Body of pancreas (tissue), 4 donors: ENCODE measurements around the gene ADAMTS3. TPM values are rescaled to one million over a fixed set of nuclear protein-coding genes. Genes with fewer than 3 reads are reported as not detected.

Source experiments
- ATAC-seq: fragments of 150-250 bp; one replicate; pipeline ENCODE4 v1.9.1; 2016
- DNase-seq, 4 donors: peaks; one replicate each; pipeline ENCODE4 v3.0.0-alpha.2; 2019
- H3K27ac ChIP-seq, 4 donors: fragments of 200-600 bp; sonication (generic); 1 replicate in 3 of 4; 2 replicates in 1 of 4; pipeline versions ENCODE4 v1.5.1 to v1.6.1; 2016 to 2019; ENCODE audit warnings: mild to moderate bottlenecking in 1 of 4, mixed read lengths in 1 of 4, moderate library complexity in 1 of 4
- H3K27me3 ChIP-seq, 2 donors: fragments of 200-600 bp; sonication (generic); one replicate each; pipeline ENCODE4 v1.6.0; 2016; ENCODE audit warnings: mild to moderate bottlenecking in 1 of 2
- H3K36me3 ChIP-seq, 2 donors: fragments of 200-600 bp; sonication (generic); replicated peaks in 1 of 2; 2 replicates each; pipeline ENCODE4 v1.5.1; 2016; ENCODE audit warnings: low read depth in 2 of 2; ENCODE audit not compliant: insufficient read depth in 1 of 2
- H3K4me1 ChIP-seq: fragments of 200-600 bp; sonication (generic); one replicate; pipeline ENCODE4 v1.6.0; 2016
- H3K4me3 ChIP-seq, 2 donors: fragments of 200-600 bp; sonication (generic); 1 replicate in 1 of 2; 2 replicates in 1 of 2; pipeline ENCODE4 v1.5.1; 2016 to 2019
- H3K9me3 ChIP-seq, 3 donors: fragments of 200-600 bp; sonication (generic); 1 replicate in 2 of 3; 2 replicates in 1 of 3; pipeline ENCODE4 v1.5.1; 2016
- POLR2A ChIP-seq, 3 donors: fragments of 450-650 bp; IDR thresholded peaks; one replicate each; pipeline ENCODE4 v1.6.1; 2016; ENCODE audit warnings: antibody characterized with exemption in 3 of 3, mild to moderate bottlenecking in 2 of 3
- WGBS, 2 donors: methylation state at CpG; one replicate each; pipeline ENCODE4 v1.1.5; 2017; 5-methylcytosine and 5-hydroxymethylcytosine counted together
- intact Hi-C: fragments of 100-400 bp; cut with DNase I; formaldehyde crosslinking; loops from one replicate; pipeline ENCODE4 v1.15.1; 2023
- total RNA-seq, 2 donors: library from RNA; depleted of rRNA; stranded (reverse); fragments of >200 nt; gene quantifications; one replicate each; pipeline ENCODE4 v1.1.0, GENCODE V29; 2016
- TF ChIP-seq, protein P1 (sequence below), 7 experiments: fragments of 450-650 bp in 4 of 7; fragments of 200-600 bp in 3 of 7; sonication (generic) in 3 of 7; IDR thresholded peaks; one replicate each; pipeline ENCODE4 v1.5.1; 2016 to 2019; ENCODE audit warnings: antibody characterized with exemption in 7 of 7

Gene ADAMTS3
- total RNA-seq, 2 donors from 2014 or later = 0.26 to 0.33 TPM

GRCh38 chr4:72338060-72338459 lies 231.0 kb downstream of the ADAMTS3 start:
- intact Hi-C loops = no loop called here
- H3K9me3 ChIP-seq = no peaks in the 10 kb centered on the region
- H3K27ac ChIP-seq = no peak overlapping the region
- ATAC-seq = no peak
- no peaks in the 10 kb centered on the region for H3K27me3 ChIP-seq
- H3K4me3 ChIP-seq = no peak overlapping the region
- no peak for DNase-seq
- no peak for TF ChIP-seq POLR2A (IDR thresholded peaks at IDR 0.05)
- TF ChIP-seq, protein P1, sequence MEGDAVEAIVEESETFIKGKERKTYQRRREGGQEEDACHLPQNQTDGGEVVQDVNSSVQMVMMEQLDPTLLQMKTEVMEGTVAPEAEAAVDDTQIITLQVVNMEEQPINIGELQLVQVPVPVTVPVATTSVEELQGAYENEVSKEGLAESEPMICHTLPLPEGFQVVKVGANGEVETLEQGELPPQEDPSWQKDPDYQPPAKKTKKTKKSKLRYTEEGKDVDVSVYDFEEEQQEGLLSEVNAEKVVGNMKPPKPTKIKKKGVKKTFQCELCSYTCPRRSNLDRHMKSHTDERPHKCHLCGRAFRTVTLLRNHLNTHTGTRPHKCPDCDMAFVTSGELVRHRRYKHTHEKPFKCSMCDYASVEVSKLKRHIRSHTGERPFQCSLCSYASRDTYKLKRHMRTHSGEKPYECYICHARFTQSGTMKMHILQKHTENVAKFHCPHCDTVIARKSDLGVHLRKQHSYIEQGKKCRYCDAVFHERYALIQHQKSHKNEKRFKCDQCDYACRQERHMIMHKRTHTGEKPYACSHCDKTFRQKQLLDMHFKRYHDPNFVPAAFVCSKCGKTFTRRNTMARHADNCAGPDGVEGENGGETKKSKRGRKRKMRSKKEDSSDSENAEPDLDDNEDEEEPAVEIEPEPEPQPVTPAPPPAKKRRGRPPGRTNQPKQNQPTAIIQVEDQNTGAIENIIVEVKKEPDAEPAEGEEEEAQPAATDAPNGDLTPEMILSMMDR (IDR thresholded peaks at IDR 0.05) = no peak
- H3K36me3 ChIP-seq = no peaks in the 10 kb centered on the region
- 86 to 87% methylated on average over 1 of the region's 1 CpG for WGBS, 2 donors
- no peaks in the 10 kb centered on the region for H3K4me1 ChIP-seq

DNA sequence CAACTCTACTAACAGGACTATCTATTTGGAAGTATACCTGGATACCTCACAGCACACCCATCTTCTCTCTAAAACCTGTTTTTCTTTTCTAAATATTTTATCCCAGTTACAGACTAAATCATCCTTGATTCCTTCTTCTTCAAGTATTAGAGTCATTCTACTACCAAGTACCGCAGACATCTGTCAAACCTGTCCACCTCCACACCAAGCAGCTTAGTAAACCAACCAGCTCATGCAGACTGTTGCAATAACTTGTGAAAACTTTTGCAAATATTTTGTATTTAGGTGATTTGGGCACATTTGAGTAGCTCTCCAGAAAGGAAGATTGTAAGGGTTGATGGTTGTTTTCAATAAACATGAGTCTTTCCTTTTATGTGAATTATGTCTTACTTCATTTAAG lies 238.6 kb downstream of the ADAMTS3 start:
- no peaks in the 10 kb centered on the region for H3K27me3 ChIP-seq
- no peaks in the 10 kb centered on the region for H3K9me3 ChIP-seq
- no peak for DNase-seq
- intact Hi-C loops = no loop called here
- no peaks in the 10 kb centered on the region for H3K36me3 ChIP-seq
- 89 to 93% methylated on average over 1 of the region's 1 CpG for WGBS, 2 donors
- H3K4me1 ChIP-seq = no peaks in the 10 kb centered on the region
- TF ChIP-seq, protein P1 (IDR thresholded peaks at IDR 0.05) = no peak
- TF ChIP-seq POLR2A (IDR thresholded peaks at IDR 0.05) = no peak
- no peak overlapping the region for H3K27ac ChIP-seq
- no peak overlapping the region for H3K4me3 ChIP-seq
- no peak for ATAC-seq

DNA sequence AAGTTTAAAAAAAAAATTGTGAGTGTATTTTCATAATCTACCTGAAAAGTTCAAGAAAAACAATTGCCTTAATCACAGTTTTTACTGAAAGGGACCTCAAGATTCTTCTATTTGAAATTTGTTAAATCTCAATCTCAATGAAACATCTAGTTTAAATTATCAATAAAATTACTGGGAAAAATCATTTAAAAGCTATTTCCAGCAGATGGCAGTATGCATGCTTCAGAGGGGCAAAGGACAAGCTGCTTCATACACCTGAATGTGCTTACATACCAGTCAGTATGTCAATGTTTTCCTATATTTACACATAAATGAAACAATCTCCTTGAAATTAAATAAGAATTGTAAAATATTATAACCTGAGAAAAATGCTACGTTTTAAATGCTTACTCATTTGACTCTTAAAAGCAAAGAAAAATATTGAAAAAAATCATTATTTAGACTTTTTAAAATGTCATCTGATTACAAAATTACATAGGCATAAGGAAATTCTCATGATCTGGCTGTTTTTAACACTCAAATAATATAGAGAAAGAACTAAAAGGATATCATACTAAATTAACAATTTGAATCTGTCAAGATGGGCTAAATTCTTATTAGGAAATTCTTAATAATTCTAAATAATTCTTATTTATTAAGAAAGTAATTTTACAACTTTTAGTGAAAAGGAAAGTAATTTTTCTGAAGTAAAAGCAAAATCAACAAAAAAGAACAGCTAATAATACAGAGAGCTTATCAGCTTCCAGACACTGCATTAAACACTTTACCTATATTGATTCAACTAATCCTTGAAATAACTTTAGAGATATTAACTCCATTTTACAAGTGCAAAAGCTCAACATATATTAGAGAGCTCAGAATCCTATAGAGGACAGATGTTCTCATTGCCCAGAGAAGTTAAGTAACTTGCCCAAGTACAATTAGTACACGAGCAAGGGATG lies 242.1 kb downstream of the ADAMTS3 start:
- no peak for ATAC-seq
- DNase-seq = peak in 1 of 4 donors; percentile 11

GRCh38 chr4:72325215-72325614 lies 243.8 kb downstream of the ADAMTS3 start:
- Histone ChIP-seq H3K36me3 (no peaks in the 10 kb centered on the region), H3K27ac (no peak overlapping the region), H3K4me1 (no peaks in the 10 kb centered on the region), H3K27me3 (no peaks in the 10 kb centered on the region), H3K9me3 (no peaks in the 10 kb centered on the region), H3K4me3 (no peak overlapping the region)
- ATAC-seq (no peak), DNase-seq (no peak)
- no peak for TF ChIP-seq POLR2A (IDR thresholded peaks at IDR 0.05)
- TF ChIP-seq, protein P1 (IDR thresholded peaks at IDR 0.05) = no peak
- intact Hi-C loops = no loop called here

More for the DNA sequence above, 242.1 kb downstream of the ADAMTS3 start:
- TF ChIP-seq POLR2A (IDR thresholded peaks at IDR 0.05) = no peak
- TF ChIP-seq, protein P1 (IDR thresholded peaks at IDR 0.05) = peak in 6 of 7 experiments; percentile 48 to 58 (median 50)
- intact Hi-C loops = no loop called here
- Histone ChIP-seq H3K27ac (no peak overlapping the region), H3K4me3 (no peak overlapping the region), H3K4me1 (no peaks in the 10 kb centered on the region), H3K36me3 (no peaks in the 10 kb centered on the region), H3K9me3 (no peaks in the 10 kb centered on the region), H3K27me3 (no peaks in the 10 kb centered on the region)
- WGBS, 2 donors = 46 to 47% methylated on average over 2 of the region's 2 CpGs
